B cell (primary cell): ENCODE data around the gene ZNF160. TPM values are rescaled to one million over a fixed set of nuclear protein-coding genes. Genes with fewer than 3 reads are reported as not detected.

Source experiments
- ATAC-seq: fragments of 200-7000 bp; cut with Tn5 transposase; one replicate; pipeline ENCODE4 v1.10.0; 2021; ENCODE audit warnings: low read depth, mild to moderate bottlenecking, moderate number of reproducible peaks, moderate library complexity
- CTCF ChIA-PET: fragments of 350-600 bp; sonication (Branson Sonifier 250); formaldehyde crosslinking; loops from one replicate; lab custom pipeline; 2021; ENCODE audit warnings: antibody characterized with exemption, inconsistent platforms; lab: Charles Lee
- POLR2A ChIA-PET: fragments of 350-600 bp; sonication (Branson Sonifier 250); formaldehyde crosslinking; loops from one replicate; lab custom pipeline; 2021; ENCODE audit warnings: antibody characterized with exemption; lab: Charles Lee
- DNase-seq: peaks from one replicate; pipeline ENCODE4 v3.0.0; 2013
- H2AFZ ChIP-seq: 2 replicates; pipeline ENCODE4 v1.6.1; 2012; ENCODE audit warnings: mild to moderate bottlenecking, low read depth, low read length; ENCODE audit not compliant: insufficient read depth, poor library complexity, severe bottlenecking
- H3K27ac ChIP-seq, 2 donors: 1 replicate in 1 of 2; 2 replicates in 1 of 2; pipeline ENCODE4 v1.5.1; 2012 to 2013; ENCODE audit warnings: low read length in 2 of 2, mild to moderate bottlenecking in 2 of 2, moderate library complexity in 1 of 2
- H3K27me3 ChIP-seq, 4 experiments: fragments of 200-600 bp in 1 of 4; sonication (generic) in 1 of 4; replicated peaks in 1 of 4; 1 replicate in 2 of 4; 2 replicates in 2 of 4; pipeline versions ENCODE4 v1.6.1 to v1.7.0; 2013 to 2016; ENCODE audit warnings: low read length in 3 of 4, mild to moderate bottlenecking in 2 of 4, mixed read lengths in 1 of 4, moderate library complexity in 1 of 4; ENCODE audit not compliant: insufficient read depth in 4 of 4, control insufficient read depth in 3 of 4; ENCODE audit errors: control extremely low read depth in 1 of 4
- H3K36me3 ChIP-seq, 2 experiments: replicated peaks in 1 of 2; 1 replicate in 1 of 2; 2 replicates in 1 of 2; pipeline versions ENCODE4 v1.6.1 to v1.7.1; 2013; ENCODE audit warnings: low read length in 1 of 2; ENCODE audit not compliant: insufficient read depth in 2 of 2, control insufficient read depth in 1 of 2; ENCODE audit errors: control extremely low read depth in 1 of 2, extremely low read depth in 1 of 2
- H3K4me1 ChIP-seq, 2 donors: fragments of 200-600 bp in 1 of 2; sonication (generic) in 1 of 2; 1 replicate in 1 of 2; 2 replicates in 1 of 2; pipeline versions ENCODE4 v1.5.1 to v1.6.1; 2013 to 2017; ENCODE audit warnings: low read length in 2 of 2; ENCODE audit not compliant: control insufficient read depth in 2 of 2, insufficient read depth in 2 of 2
- H3K4me2 ChIP-seq: replicated peaks from 2 replicates; pipeline ENCODE3; 2012; ENCODE audit warnings: mild to moderate bottlenecking, low read depth, low read length; ENCODE audit not compliant: poor library complexity, severe bottlenecking
- H3K4me3 ChIP-seq, 5 experiments: fragments of 200-600 bp in 1 of 5; sonication (generic) in 1 of 5; 1 replicate in 3 of 5; 2 replicates in 2 of 5; pipeline versions ENCODE4 v1.5.1 to v1.7.0; 2011 to 2016; ENCODE audit warnings: low read length in 4 of 5, mild to moderate bottlenecking in 4 of 5, low read depth in 2 of 5, control low read depth in 1 of 5, moderate library complexity in 1 of 5; ENCODE audit not compliant: insufficient read depth in 1 of 5; ENCODE audit errors: control extremely low read depth in 1 of 5, extremely low read depth in 1 of 5
- H3K79me2 ChIP-seq: fragments of 200-600 bp; sonication (generic); one replicate; pipeline ENCODE4 v1.6.0; 2016; ENCODE audit warnings: low read length; ENCODE audit not compliant: control insufficient read depth, insufficient read depth
- H3K9ac ChIP-seq: fragments of 200-600 bp; sonication (generic); 2 replicates; pipeline ENCODE4 v1.6.1; 2017; ENCODE audit warnings: mild to moderate bottlenecking, low read length, moderate library complexity
- H3K9me3 ChIP-seq, 3 donors: one replicate each; pipeline versions ENCODE4 v1.6.1 to v1.7.1; 2013; ENCODE audit warnings: low read length in 2 of 3; ENCODE audit not compliant: control insufficient read depth in 2 of 3, insufficient read depth in 1 of 3; ENCODE audit errors: control extremely low read depth in 1 of 3
- H4K20me1 ChIP-seq: 2 replicates; pipeline ENCODE4 v1.6.0; 2012; ENCODE audit warnings: mild to moderate bottlenecking, low read length; ENCODE audit not compliant: insufficient read depth, control insufficient read depth, poor library complexity, severe bottlenecking
- H3K27ac Mint-ChIP-seq: one replicate; pipeline ENCODE4 v1.8.0; 2021; ENCODE audit warnings: mixed read lengths
- H3K27me3 Mint-ChIP-seq: one replicate; pipeline ENCODE4 v1.8.0; 2021; ENCODE audit warnings: mixed read lengths
- H3K4me1 Mint-ChIP-seq: one replicate; pipeline ENCODE4 v1.8.0; 2021; ENCODE audit warnings: mixed read lengths
- H3K4me3 Mint-ChIP-seq: one replicate; pipeline ENCODE4 v1.8.0; 2021; ENCODE audit warnings: mixed read lengths
- H3K9me3 Mint-ChIP-seq: one replicate; pipeline ENCODE4 v1.8.0; 2022; ENCODE audit warnings: mixed read lengths; ENCODE audit not compliant: insufficient read depth
- EZH2 ChIP-seq: IDR thresholded peaks from 2 replicates; pipeline ENCODE4 v1.6.1; 2012; ENCODE audit warnings: borderline replicate concordance, low read depth, mild to moderate bottlenecking, moderate library complexity, low read length; ENCODE audit not compliant: insufficient read depth, poor library complexity, severe bottlenecking
- WGBS: methylation state at CpG from one replicate; pipeline ENCODE4 v1.1.5; 2013; ENCODE audit warnings: missing lambda C conversion rate; ENCODE audit not compliant: insufficient coverage; 5-methylcytosine and 5-hydroxymethylcytosine counted together
- intact Hi-C: fragments of 100-400 bp; cut with micrococcal nuclease; formaldehyde crosslinking; loops from one replicate; pipeline ENCODE4 v1.10.0; 2022
- polyA minus RNA-seq: library from RNA; depleted of rRNA, polyadenylated mRNA; stranded (reverse); fragments of >200 nt; gene quantifications from 2 replicates; pipeline ENCODE4 v1.2.3, GENCODE V29; 2012
- polyA plus RNA-seq: library from polyadenylated mRNA; depleted of rRNA; stranded (reverse); fragments of >200 nt; gene quantifications from 2 replicates; pipeline ENCODE4 v1.2.3, GENCODE V29; 2012
- total RNA-seq, 2 donors: library from RNA; stranded (reverse); fragments of 120-200 nt in 1 of 2; gene quantifications; 1 replicate in 1 of 2; 2 replicates in 1 of 2; pipeline versions ENCODE4 v1.2.3 to v1.2.4, GENCODE V29; 2013 to 2022
- TF ChIP-seq, protein P1 (sequence below): fragments of 200-600 bp; IDR thresholded peaks from one replicate; pipeline ENCODE4 v1.8.0; 2022; ENCODE audit warnings: antibody characterized with exemption, mild to moderate bottlenecking

The ZNF160 gene
- 87.8 and 97.5 TPM in 2 replicates for total RNA-seq
- total RNA-seq (2013) = 39.8 TPM
- polyA plus RNA-seq = 49.9 and 63.6 TPM in 2 replicates
- polyA minus RNA-seq = 29.3 and 47.4 TPM in 2 replicates

DNA sequence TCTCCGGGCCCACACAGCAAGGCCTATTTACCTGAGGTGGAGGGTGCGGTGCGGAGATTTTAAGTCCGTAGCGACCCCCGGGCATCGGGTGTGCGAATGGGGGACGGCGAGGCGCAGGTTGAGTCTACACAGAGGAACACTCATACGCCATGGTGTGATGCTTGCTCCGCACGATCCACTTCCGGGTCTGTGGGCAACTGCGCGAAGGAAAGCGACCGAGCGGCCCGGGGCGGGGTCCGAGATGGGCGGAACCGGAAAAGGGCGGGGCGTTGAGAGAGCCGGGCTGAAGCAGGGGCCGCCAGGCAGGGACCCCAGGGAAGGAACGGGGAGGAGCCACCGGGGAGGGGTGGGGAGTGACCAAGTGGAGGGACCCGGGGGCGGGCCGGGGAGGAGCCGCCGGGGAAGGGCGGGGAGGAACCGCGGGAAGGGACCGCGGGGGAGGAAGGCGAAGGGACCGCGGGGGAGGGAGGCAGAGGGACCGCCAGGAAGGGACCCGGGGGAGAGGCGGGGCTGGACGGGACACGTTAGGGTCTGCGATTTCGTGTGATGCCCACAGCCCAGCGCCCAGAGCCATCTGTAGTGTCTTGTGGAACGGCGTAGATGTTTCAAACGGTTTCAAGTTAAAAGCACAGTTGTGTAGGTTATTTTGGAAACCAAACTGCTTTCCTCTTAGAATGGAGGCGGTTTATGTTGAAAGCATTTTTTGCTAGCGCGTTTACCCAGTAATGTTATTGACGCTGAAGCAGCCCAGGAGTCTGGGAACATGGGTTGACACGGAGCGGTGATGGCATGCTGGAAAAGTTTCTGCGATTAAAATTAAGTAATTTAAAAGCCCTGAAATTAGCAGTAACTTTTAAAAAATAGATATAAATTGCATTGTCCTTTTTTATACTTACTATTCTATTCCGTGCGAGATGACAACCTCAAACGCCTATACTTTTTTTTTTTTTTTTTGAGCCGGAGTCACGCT lies at the start of gene ZNF160:
TSS of gene ZNF160 (minus strand) at position 189 of the 970 bp plus-strand sequence. CDS start 17,146 bp downstream, outside the sequence.
- peaks cover 34% of the 10 kb centered on the region for H3K4me1 Mint-ChIP-seq
- H3K9ac ChIP-seq = peak within 1 kb of the TSS; percentile 92
- peaks cover 14 to 18% of the 10 kb centered on the region in 2 donors for H3K4me1 ChIP-seq
- H3K9me3 Mint-ChIP-seq = peaks cover 3% of the 10 kb centered on the region
- peak within 1 kb of the TSS; percentile 69 to 98 (median 93) for H3K4me3 ChIP-seq
- peak within 1 kb of the TSS; percentile 97 for H3K4me3 Mint-ChIP-seq
- H3K36me3 ChIP-seq = peaks cover 1 to 10% of the 10 kb centered on the region in 2 experiments
- H3K27ac ChIP-seq = peak within 1 kb of the TSS; percentile 83 to 93
- ChIA-PET POLR2A (interaction anchor here (0.6 kb wide), 1 partner anchor 1282 kb away, joined by 3 read pairs; no protein-coding TSS in a partner anchor), CTCF (no interaction called here)
- peak; percentile 97 for ATAC-seq
- TF ChIP-seq, protein P1, sequence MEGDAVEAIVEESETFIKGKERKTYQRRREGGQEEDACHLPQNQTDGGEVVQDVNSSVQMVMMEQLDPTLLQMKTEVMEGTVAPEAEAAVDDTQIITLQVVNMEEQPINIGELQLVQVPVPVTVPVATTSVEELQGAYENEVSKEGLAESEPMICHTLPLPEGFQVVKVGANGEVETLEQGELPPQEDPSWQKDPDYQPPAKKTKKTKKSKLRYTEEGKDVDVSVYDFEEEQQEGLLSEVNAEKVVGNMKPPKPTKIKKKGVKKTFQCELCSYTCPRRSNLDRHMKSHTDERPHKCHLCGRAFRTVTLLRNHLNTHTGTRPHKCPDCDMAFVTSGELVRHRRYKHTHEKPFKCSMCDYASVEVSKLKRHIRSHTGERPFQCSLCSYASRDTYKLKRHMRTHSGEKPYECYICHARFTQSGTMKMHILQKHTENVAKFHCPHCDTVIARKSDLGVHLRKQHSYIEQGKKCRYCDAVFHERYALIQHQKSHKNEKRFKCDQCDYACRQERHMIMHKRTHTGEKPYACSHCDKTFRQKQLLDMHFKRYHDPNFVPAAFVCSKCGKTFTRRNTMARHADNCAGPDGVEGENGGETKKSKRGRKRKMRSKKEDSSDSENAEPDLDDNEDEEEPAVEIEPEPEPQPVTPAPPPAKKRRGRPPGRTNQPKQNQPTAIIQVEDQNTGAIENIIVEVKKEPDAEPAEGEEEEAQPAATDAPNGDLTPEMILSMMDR = no peak
- TF ChIP-seq EZH2 = no peak
- H3K27ac Mint-ChIP-seq = peak within 1 kb of the TSS; percentile 96
- H3K4me2 ChIP-seq = peak within 1 kb of the TSS; percentile 88
- WGBS = under 1% methylated on average over 55 of the region's 67 CpGs
- peak within 1 kb of the TSS; percentile 93 for H2AFZ ChIP-seq
- no peaks in the 10 kb centered on the region for H3K27me3 Mint-ChIP-seq
- H3K27me3 ChIP-seq = no peaks in the 10 kb centered on the region
- peaks cover 15% of the 10 kb centered on the region for H4K20me1 ChIP-seq
- H3K79me2 ChIP-seq = peaks cover 42% of the 10 kb centered on the region
- peaks cover 0 to 2% (median 0%) of the 10 kb centered on the region in 3 donors for H3K9me3 ChIP-seq
- DNase-seq = peak; percentile 98
- intact Hi-C loops = loop anchor here (1.0 to 5.0 kb wide), 13 partner anchors 29 to 806 kb away; partner anchors contain the start of genes ZNF320, ZNF347, ZNF415 and ZNF480
